ENCODE results near the gene OR1A2. TPM values are rescaled to one million over a fixed set of nuclear protein-coding genes. Genes with fewer than 3 reads are reported as not detected.

OR1A2 gene
- total RNA-seq = not detected

GRCh38 chr17:3197219-3197618 lies at the start of gene OR1A2:
Gene OR1A2, plus strand, starts transcription at chr17:3197519. Its CDS starts 0 bp downstream, at chr17:3197519.
- no peaks in the 10 kb centered on the region for H3K36me3 ChIP-seq
- DNase-seq (ENCODE audit: low spot score) = no peak

GRCh38 chr17:3157218-3157617 lies 40.1 kb upstream of the OR1A2 start:
- no peak for DNase-seq (ENCODE audit: low spot score)
- Histone ChIP-seq H3K4me3 (no peak overlapping the region), H3K4me1 (no peaks in the 10 kb centered on the region), H3K27ac (no peak overlapping the region), H3K36me3 (no peaks in the 10 kb centered on the region), H3K27me3 (no peaks in the 10 kb centered on the region), H3K9me3 (peaks cover 0 to 10% of the 10 kb centered on the region in 2 donors)
- TF ChIP-seq CTCF (IDR thresholded peaks at IDR 0.05) = no peak

More at GRCh38 chr17:3197219-3197618, at the start of gene OR1A2:
- Histone ChIP-seq H3K9me3 (peaks cover 0 to 13% of the 10 kb centered on the region in 2 donors), H3K27me3 (peaks cover 0 to 3% of the 10 kb centered on the region in 2 donors), H3K4me1 (no peaks in the 10 kb centered on the region), H3K4me3 (no peak within 1 kb of the TSS), H3K27ac (no peak within 1 kb of the TSS)
- no peak for TF ChIP-seq CTCF (IDR thresholded peaks at IDR 0.05)

- no peak overlapping the region for H3K27ac ChIP-seq
- no peak for TF ChIP-seq CTCF (IDR thresholded peaks at IDR 0.05)
- no peak for DNase-seq (ENCODE audit: low spot score)
- H3K4me3 ChIP-seq = no peak overlapping the region
- no peaks in the 10 kb centered on the region for H3K27me3 ChIP-seq
- H3K36me3 ChIP-seq = no peaks in the 10 kb centered on the region
- no peaks in the 10 kb centered on the region for H3K4me1 ChIP-seq
- H3K9me3 ChIP-seq = peaks cover 0 to 17% of the 10 kb centered on the region in 2 donors
Observed at GRCh38 chr17:3167574-3167973, 29.7 kb upstream of the OR1A2 start.

- Histone ChIP-seq H3K9me3 (no peaks in the 10 kb centered on the region), H3K4me3 (no peak overlapping the region)
- no peak for DNase-seq (ENCODE audit: low spot score)
Observed at GRCh38 chr17:3189961-3190360, 7.4 kb upstream of the OR1A2 start.

GRCh38 chr17:3207367-3207766 lies 10.0 kb downstream of the OR1A2 start, which contains the start of gene OR1A1:
Gene OR1A1, plus strand, starts transcription at chr17:3207667. Its CDS starts 7,954 bp downstream, at chr17:3215621.
- H3K9me3 ChIP-seq = peaks cover 0 to 10% of the 10 kb centered on the region in 2 donors
- no peak for TF ChIP-seq CTCF (IDR thresholded peaks at IDR 0.05)
- H3K27ac ChIP-seq = no peak within 1 kb of the TSS
- no peak for DNase-seq (ENCODE audit: low spot score)
- no peaks in the 10 kb centered on the region for H3K36me3 ChIP-seq
- H3K4me1 ChIP-seq = no peaks in the 10 kb centered on the region
- H3K4me3 ChIP-seq = no peak within 1 kb of the TSS
- H3K27me3 ChIP-seq = no peaks in the 10 kb centered on the region

More at GRCh38 chr17:3189961-3190360, 7.4 kb upstream of the OR1A2 start:
- no peak for TF ChIP-seq CTCF (IDR thresholded peaks at IDR 0.05)
- Histone ChIP-seq H3K4me1 (no peaks in the 10 kb centered on the region), H3K27ac (no peak overlapping the region), H3K27me3 (no peaks in the 10 kb centered on the region), H3K36me3 (no peaks in the 10 kb centered on the region)

- no peak for TF ChIP-seq CTCF (IDR thresholded peaks at IDR 0.05)
- Histone ChIP-seq H3K27me3 (no peaks in the 10 kb centered on the region), H3K4me1 (no peaks in the 10 kb centered on the region), H3K36me3 (no peaks in the 10 kb centered on the region), H3K4me3 (no peak overlapping the region), H3K9me3 (peaks cover 0 to 5% of the 10 kb centered on the region in 2 donors), H3K27ac (no peak overlapping the region)
- no peak for DNase-seq (ENCODE audit: low spot score)
Observed at GRCh38 chr17:3208484-3208883, 11.2 kb downstream of the OR1A2 start.

All from right atrium auricular region (tissue), 2 donors.